Prostate gland (tissue), 2 donors: ENCODE results near the gene HSD17B1.

Source experiments
- CTCF ChIP-seq, 4 experiments: fragments of 200-600 bp in 2 of 4; fragments of 450-650 bp in 2 of 4; sonication (generic) in 2 of 4; IDR thresholded peaks; 1 replicate in 3 of 4; 2 replicates in 1 of 4; pipeline ENCODE4 v1.5.1; 2016 to 2019; ENCODE audit warnings: antibody characterized with exemption in 4 of 4, mild to moderate bottlenecking in 2 of 4, moderate library complexity in 2 of 4
- POLR2A ChIP-seq: fragments of 450-650 bp; IDR thresholded peaks from one replicate; pipeline ENCODE4 v1.6.1; 2016; ENCODE audit warnings: antibody characterized with exemption, mild to moderate bottlenecking

GRCh38 chr17:42603318-42603717 is 50.6 kb downstream of the HSD17B1 start:
- TF ChIP-seq CTCF (IDR thresholded peaks at IDR 0.05) (no peak), POLR2A (no peak)
